Renal cortical epithelial cell (primary cell): ENCODE measurements around the gene FIS1. TPM values are rescaled to one million over a fixed set of nuclear protein-coding genes. Genes with fewer than 3 reads are reported as not detected.
A peak's percentile ranks its signal among the peaks of the same experiment; 100 is the strongest.

Experiments used
- DNase-seq: peaks from one replicate; pipeline ENCODE4 v3.0.0-alpha.2; 2011; ENCODE audit warnings: low read depth
- total RNA-seq: library from RNA; depleted of rRNA; stranded (reverse); fragments of >200 nt; gene quantifications from 2 replicates; pipeline ENCODE4 v1.2.3, GENCODE V29; 2014

The FIS1 gene
- total RNA-seq, 1 donor from 2014 or later = 193 TPM

GRCh38 chr7:101234636-101235035 lies 10.2 kb downstream of the FIS1 start:
- DNase-seq = no peak

- no peak for DNase-seq
These were observed 10.9 kb downstream of the FIS1 start for GRCh38 chr7:101233907-101234547.

- no peak for DNase-seq
These were observed 12.6 kb downstream of the FIS1 start for GRCh38 chr7:101232141-101232850.

GRCh38 chr7:101231644-101232043 lies 13.2 kb downstream of the FIS1 start:
- no peak for DNase-seq

GRCh38 chr7:101226721-101227120 lies 18.2 kb downstream of the FIS1 start:
- no peak for DNase-seq

- no peak for DNase-seq
These were observed 19.2 kb downstream of the FIS1 start for GRCh38 chr7:101225650-101226049.

GRCh38 chr7:101223528-101223927 lies 21.4 kb downstream of the FIS1 start:
- no peak for DNase-seq

GRCh38 chr7:101222275-101222830 lies 22.5 kb downstream of the FIS1 start:
- DNase-seq = no peak

GRCh38 chr7:101220295-101220694 lies 24.6 kb downstream of the FIS1 start:
- DNase-seq = no peak

GRCh38 chr7:101218236-101219125 lies 26.4 kb downstream of the FIS1 start:
- DNase-seq = peak; percentile 22

GRCh38 chr7:101217388-101218235 lies 27.3 kb downstream of the FIS1 start, which contains the start of the genes PLOD3 and ZNHIT1:
Gene PLOD3 (minus strand): TSS chr7:101217581. CDS start chr7:101217274, 307 bp downstream.
Gene ZNHIT1 (plus strand): TSS chr7:101218165. CDS start chr7:101218196, 31 bp downstream.
- DNase-seq = peak; percentile 97

- DNase-seq = no peak
These were observed 28.0 kb downstream of the FIS1 start for GRCh38 chr7:101216860-101217387.

- no peak for DNase-seq
These were observed 28.7 kb downstream of the FIS1 start for GRCh38 chr7:101216001-101216859.

- no peak for DNase-seq
These were observed 32.9 kb downstream of the FIS1 start for GRCh38 chr7:101212014-101212413.

GRCh38 chr7:101211501-101211900 lies 33.4 kb downstream of the FIS1 start:
- no peak for DNase-seq

- DNase-seq = no peak
These were observed 34.7 kb downstream of the FIS1 start for GRCh38 chr7:101210143-101210542.

- no peak for DNase-seq
These were observed 36.1 kb downstream of the FIS1 start for GRCh38 chr7:101208794-101209193.

- DNase-seq = no peak
These were observed 37.4 kb downstream of the FIS1 start for GRCh38 chr7:101207459-101207858.

- DNase-seq = no peak
These were observed 38.2 kb downstream of the FIS1 start for GRCh38 chr7:101206665-101207042.
